IMR-90 (cell line): ENCODE data around the gene PTPRN2. TPM values are rescaled to one million over a fixed set of nuclear protein-coding genes. Genes with fewer than 3 reads are reported as not detected.

Source experiments
- ATAC-seq: fragments of 200-7000 bp; cut with Tn5 transposase; 2 replicates; pipeline ENCODE4 v1.9.1; 2020; ENCODE audit warnings: low read depth, mild to moderate bottlenecking, moderate library complexity
- BruUV-seq: library from RNA; stranded (reverse); fragments of 400-500 nt; replicated peaks from 2 replicates; lab custom pipeline; 2021; lab: Mats Ljungman, UMichigan
- CTCF ChIA-PET: fragments of 300-600 bp; formaldehyde crosslinking; extraction: SDS; loops from one replicate; lab custom pipeline; 2021; ENCODE audit warnings: antibody characterized with exemption; lab: Yijun Ruan, JAX
- POLR2A ChIA-PET: fragments of 300-600 bp; sonication (Branson Sonifier 250); formaldehyde crosslinking; loops from one replicate; lab custom pipeline; 2022; ENCODE audit warnings: antibody characterized with exemption; ENCODE audit not compliant: unreplicated experiment; lab: Charles Lee
- DNase-seq: peaks from one replicate; pipeline ENCODE4 v3.0.0; 2013
- H2AFZ ChIP-seq: replicated peaks from 2 replicates; pipeline ENCODE3; 2013; ENCODE audit warnings: low read length, mild to moderate bottlenecking; ENCODE audit not compliant: poor library complexity
- H2AK5ac ChIP-seq: 2 replicates; pipeline ENCODE4 v1.6.1; 2013; ENCODE audit warnings: low read depth, low read length, inconsistent platforms
- H2AK9ac ChIP-seq: replicated peaks from 2 replicates; pipeline ENCODE3; 2013; ENCODE audit warnings: mild to moderate bottlenecking, low read depth, low read length, moderate library complexity; ENCODE audit not compliant: poor library complexity
- H2BK120ac ChIP-seq: 2 replicates; pipeline ENCODE4 v1.6.1; 2013; ENCODE audit warnings: low read depth, low read length, inconsistent platforms
- H2BK15ac ChIP-seq: 3 replicates; pipeline ENCODE4 v1.6.1; 2013; ENCODE audit warnings: low read depth, low read length, inconsistent platforms
- H2BK20ac ChIP-seq: 2 replicates; pipeline ENCODE4 v1.6.1; 2013; ENCODE audit warnings: low read depth, mild to moderate bottlenecking, inconsistent platforms, low read length, moderate library complexity
- H2BK5ac ChIP-seq: 2 replicates; pipeline ENCODE4 v1.6.1; 2013; ENCODE audit warnings: mild to moderate bottlenecking, low read depth, low read length, inconsistent platforms; ENCODE audit not compliant: poor library complexity, severe bottlenecking
- H3K14ac ChIP-seq: replicated peaks from 2 replicates; pipeline ENCODE4 v1.6.1; 2013; ENCODE audit warnings: low read depth, low read length, inconsistent platforms
- H3K18ac ChIP-seq: 2 replicates; pipeline ENCODE4 v1.6.1; 2013; ENCODE audit warnings: low read depth, low read length, control low read depth
- H3K23ac ChIP-seq: 2 replicates; pipeline ENCODE4 v1.6.1; 2013; ENCODE audit warnings: low read depth, low read length, inconsistent platforms
- H3K27ac ChIP-seq: 2 replicates; pipeline ENCODE4 v1.5.1; 2013; ENCODE audit warnings: mild to moderate bottlenecking, control low read depth, low read length; ENCODE audit not compliant: insufficient read depth
- H3K27me3 ChIP-seq: 2 replicates; pipeline ENCODE4 v1.6.1; 2013; ENCODE audit warnings: low read length; ENCODE audit not compliant: control insufficient read depth, insufficient read depth
- H3K36me3 ChIP-seq: 2 replicates; pipeline ENCODE4 v1.6.1; 2013; ENCODE audit warnings: low read length, mixed read lengths; ENCODE audit not compliant: control insufficient read depth, insufficient read depth
- H3K4ac ChIP-seq: 2 replicates; pipeline ENCODE4 v1.6.1; 2013; ENCODE audit warnings: low read depth, low read length, inconsistent platforms
- H3K4me1 ChIP-seq: 2 replicates; pipeline ENCODE4 v1.6.1; 2013; ENCODE audit warnings: low read length, mixed read lengths; ENCODE audit not compliant: control insufficient read depth, insufficient read depth
- H3K4me2 ChIP-seq: 2 replicates; pipeline ENCODE4 v1.6.1; 2013; ENCODE audit warnings: low read depth, mild to moderate bottlenecking, control low read depth, low read length, moderate library complexity
- H3K4me3 ChIP-seq: 2 replicates; pipeline ENCODE4 v1.5.1; 2013; ENCODE audit warnings: low read depth, mild to moderate bottlenecking, control low read depth, low read length, moderate library complexity; ENCODE audit not compliant: insufficient read depth
- H3K56ac ChIP-seq: 2 replicates; pipeline ENCODE4 v1.6.1; 2013; ENCODE audit warnings: low read length, inconsistent platforms; ENCODE audit not compliant: insufficient read depth; ENCODE audit errors: extremely low read depth
- H3K79me1 ChIP-seq, 2 experiments: 2 replicates each; pipeline ENCODE4 v1.6.1; 2013; ENCODE audit warnings: low read length in 2 of 2, inconsistent platforms in 1 of 2, low read depth in 1 of 2
- H3K9ac ChIP-seq: 2 replicates; pipeline ENCODE4 v1.6.1; 2013; ENCODE audit warnings: low read depth, low read length, control low read depth
- H3K9me1 ChIP-seq: 2 replicates; pipeline ENCODE4 v1.6.1; 2013; ENCODE audit warnings: low read length, inconsistent platforms; ENCODE audit not compliant: insufficient read depth
- H3K9me3 ChIP-seq: 2 replicates; pipeline ENCODE4 v1.6.1; 2013; ENCODE audit warnings: low read length; ENCODE audit not compliant: control insufficient read depth, insufficient read depth
- H4K20me1 ChIP-seq: 2 replicates; pipeline ENCODE4 v1.6.1; 2013; ENCODE audit warnings: low read length, inconsistent platforms; ENCODE audit not compliant: insufficient read depth
- H4K5ac ChIP-seq: 2 replicates; pipeline ENCODE4 v1.6.1; 2013; ENCODE audit warnings: mild to moderate bottlenecking, low read depth, low read length, control low read depth
- H4K8ac ChIP-seq, 2 experiments: 2 replicates each; pipeline ENCODE4 v1.6.1; 2013; ENCODE audit warnings: low read depth in 2 of 2, low read length in 2 of 2, control low read depth in 1 of 2, inconsistent platforms in 1 of 2
- H4K91ac ChIP-seq: 2 replicates; pipeline ENCODE4 v1.6.1; 2013; ENCODE audit warnings: low read depth, low read length, inconsistent platforms; ENCODE audit not compliant: insufficient read depth
- ELK1 ChIP-seq: fragments of 150-350 bp; IDR thresholded peaks from 2 replicates; pipeline ENCODE4 v1.6.1; 2016; ENCODE audit warnings: low read depth, mild to moderate bottlenecking, low read length, moderate library complexity, borderline replicate concordance
- MAFK ChIP-seq: IDR thresholded peaks from 2 replicates; pipeline ENCODE4 v1.6.1; 2012; ENCODE audit warnings: low read depth, low read length, improper control_type of control experiment
- RCOR1 ChIP-seq: IDR thresholded peaks from 2 replicates; pipeline ENCODE4 v1.6.1; 2012; ENCODE audit warnings: mild to moderate bottlenecking, low read length, improper control_type of control experiment; ENCODE audit not compliant: insufficient replicate concordance
- SMC3 ChIP-seq: fragments of 150-350 bp; IDR thresholded peaks from 2 replicates; pipeline ENCODE4 v1.6.1; 2016; ENCODE audit warnings: low read depth, mild to moderate bottlenecking, antibody characterized with exemption, low read length, moderate library complexity
- WGBS, 2 experiments: methylation state at CpG; one replicate each; pipeline versions ENCODE4 v1.1.5 to v1.1.7; 2013; ENCODE audit warnings: missing lambda C conversion rate in 2 of 2; ENCODE audit not compliant: insufficient read length in 1 of 2; ENCODE audit errors: extremely low coverage in 2 of 2; 5-methylcytosine and 5-hydroxymethylcytosine counted together
- dilution Hi-C: fragments of 300-500 bp; cut with HindIII; formaldehyde crosslinking; loops from one replicate; pipeline ENCODE4 v1.14.3; 2018; ENCODE audit warnings: low sequenced_read_pairs; ENCODE audit not compliant: unreplicated experiment
- in situ Hi-C: fragments of 300-500 bp; cut with MboI; formaldehyde crosslinking; loops from 3 replicates; pipeline ENCODE4 v1.14.3; 2019; ENCODE audit warnings: low sequenced_read_pairs, inconsistent platforms, mixed read lengths
- intact Hi-C: fragments of 100-400 bp; cut with micrococcal nuclease; formaldehyde crosslinking; loops from 2 replicates; pipeline ENCODE4 v1.10.0; 2022
- polyA plus RNA-seq, 3 experiments: library from polyadenylated mRNA; depleted of rRNA; stranded (reverse); fragments of >200 nt; gene quantifications; 2 replicates each; pipeline ENCODE4 v1.2.3, GENCODE V29; 2012; ENCODE audit warnings: low replicate concordance in 1 of 3
- total RNA-seq: library from RNA; depleted of rRNA; stranded (reverse); fragments of >200 nt; gene quantifications from 2 replicates; pipeline ENCODE4 v1.2.3, GENCODE V29; 2012

PTPRN2 gene
- total and polyA plus RNA-seq, 2 of the 4 experiments (the other 2 are of a cell fraction): 0.03 TPM; not detected in 1

- in situ Hi-C loops: no loop called here
Observed at GRCh38 chr7:158057446-158057845, 530.2 kb downstream of the PTPRN2 start.

More at GRCh38 chr7:158057446-158057845, 530.2 kb downstream of the PTPRN2 start:
- Histone ChIP-seq H2BK120ac (no peak overlapping the region), H2AFZ (no peak overlapping the region), H2AK5ac (no peak overlapping the region), H3K18ac (no peak overlapping the region), H2BK20ac (no peak overlapping the region), H3K14ac (no peak overlapping the region), H3K23ac (no peak overlapping the region), H2AK9ac (no peak overlapping the region), H3K9ac (no peak overlapping the region), H2BK15ac (no peak overlapping the region), H2BK5ac (no peak overlapping the region), H3K79me1 (no peaks in the 10 kb centered on the region), H4K5ac (no peak overlapping the region), H3K9me1 (no peaks in the 10 kb centered on the region), H3K4me1 (no peaks in the 10 kb centered on the region), H4K91ac (no peak overlapping the region), H3K27ac (no peak overlapping the region), H3K4me3 (no peak overlapping the region), H3K4ac (no peak overlapping the region), H3K56ac (no peak overlapping the region), H3K9me3 (peaks cover 53% of the 10 kb centered on the region), H3K27me3 (no peaks in the 10 kb centered on the region), H3K4me2 (no peak overlapping the region), H4K8ac (no peak overlapping the region), H3K36me3 (no peaks in the 10 kb centered on the region), H4K20me1 (no peaks in the 10 kb centered on the region)
- WGBS, 2 experiments: 60% methylated on average over 1 of the region's 8 CpGs; no CpG with 5 or more reads in 1 of the 2 experiments
- DNase-seq (no peak), ATAC-seq (no peak)
- TF ChIP-seq MAFK (no peak), RCOR1 (no peak), SMC3 (no peak), ELK1 (no peak)
- dilution Hi-C loops: no loop called here
- intact Hi-C loops: no loop called here
- ChIA-PET POLR2A (no interaction called here), CTCF (no interaction called here)
- BruUV-seq: no TSS peak
